ENCODE results near the gene LANCL1.

LANCL1 gene

GRCh38 chr2:210476194-210477128, at the start of gene LANCL1:
Gene LANCL1 (minus strand): TSS chr2:210476759. CDS start chr2:210476396, 363 bp downstream.
- peaks cover 11% of the 10 kb centered on the region for H3K36me3 Mint-ChIP-seq (ENCODE audit: low read depth)
- no peaks in the 10 kb centered on the region for H3K27me3 Mint-ChIP-seq (ENCODE audit: low read depth)
- H3K27ac Mint-ChIP-seq: peak within 1 kb of the TSS; percentile 97
- H3K9me3 Mint-ChIP-seq: no peaks in the 10 kb centered on the region
- H3K4me1 Mint-ChIP-seq (ENCODE audit: low read depth): peaks cover 35% of the 10 kb centered on the region
- H3K4me3 Mint-ChIP-seq: peak within 1 kb of the TSS; percentile 97

GRCh38 chr2:210524533-210524932, 48.0 kb upstream of the LANCL1 start:
- H3K9me3 Mint-ChIP-seq: no peaks in the 10 kb centered on the region
- no peak overlapping the region for H3K4me3 Mint-ChIP-seq
- H3K4me1 Mint-ChIP-seq (ENCODE audit: low read depth): peaks cover 1% of the 10 kb centered on the region
- no peak overlapping the region for H3K27ac Mint-ChIP-seq
- no peaks in the 10 kb centered on the region for H3K36me3 Mint-ChIP-seq (ENCODE audit: low read depth)
- no peaks in the 10 kb centered on the region for H3K27me3 Mint-ChIP-seq (ENCODE audit: low read depth)

DNA sequence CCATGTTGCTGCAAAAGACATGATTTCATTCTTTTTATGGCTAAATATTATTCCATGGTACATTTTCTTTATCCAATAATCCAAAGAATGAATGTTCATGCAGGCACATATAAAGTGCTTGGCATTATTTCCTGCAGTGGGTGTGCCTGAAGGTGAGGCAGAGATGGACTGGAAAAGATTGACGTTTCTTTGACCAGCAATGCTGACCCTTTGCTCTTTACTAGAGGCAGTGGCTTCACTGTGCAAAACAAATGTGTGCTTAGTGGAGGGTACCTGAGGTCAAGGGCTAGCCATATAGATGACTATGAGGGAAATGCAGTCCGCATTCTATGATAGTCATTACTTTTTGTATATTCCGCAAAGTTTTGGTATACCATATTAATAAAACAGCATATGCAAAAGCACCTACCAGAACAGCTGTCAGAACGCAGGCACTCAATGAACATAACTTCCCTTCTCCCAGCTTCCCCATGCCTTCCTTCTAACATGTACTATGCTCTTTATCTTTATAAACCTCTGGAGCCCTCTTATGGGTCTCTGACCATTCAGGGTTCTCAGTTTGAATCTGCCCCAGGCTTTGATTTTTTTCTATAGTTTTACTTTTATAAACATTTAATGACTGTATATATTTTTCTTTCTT, 47.2 kb upstream of the LANCL1 start:
- peaks cover 3% of the 10 kb centered on the region for H3K4me1 Mint-ChIP-seq (ENCODE audit: low read depth)
- no peaks in the 10 kb centered on the region for H3K9me3 Mint-ChIP-seq
- no peak overlapping the region for H3K4me3 Mint-ChIP-seq
- H3K27ac Mint-ChIP-seq: no peak overlapping the region
- no peaks in the 10 kb centered on the region for H3K36me3 Mint-ChIP-seq (ENCODE audit: low read depth)
- no peaks in the 10 kb centered on the region for H3K27me3 Mint-ChIP-seq (ENCODE audit: low read depth)

DNA sequence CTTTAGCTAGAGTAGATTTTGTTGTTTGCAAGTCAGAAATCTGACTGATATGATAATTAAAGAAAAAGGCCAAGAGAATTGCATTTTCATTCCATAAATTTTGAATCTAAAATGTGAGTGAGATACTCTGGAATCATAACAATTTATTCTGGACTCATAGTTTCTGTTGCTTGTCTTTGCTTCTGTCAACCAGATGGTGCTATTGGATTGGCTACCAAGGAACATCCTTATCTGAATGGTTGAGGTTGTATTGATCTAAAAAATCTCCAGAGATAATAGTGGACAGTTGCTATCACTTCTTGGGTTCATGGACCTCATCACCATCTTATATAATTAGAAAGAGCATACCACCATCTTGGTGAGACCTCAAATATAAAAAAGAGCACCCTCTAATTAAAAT, 45.8 kb upstream of the LANCL1 start:
- no peaks in the 10 kb centered on the region for H3K27me3 Mint-ChIP-seq (ENCODE audit: low read depth)
- H3K4me1 Mint-ChIP-seq (ENCODE audit: low read depth): peaks cover 3% of the 10 kb centered on the region

GRCh38 chr2:210519594-210519993, 43.0 kb upstream of the LANCL1 start:
- no peaks in the 10 kb centered on the region for H3K9me3 Mint-ChIP-seq
- no peak overlapping the region for H3K4me3 Mint-ChIP-seq
- peaks cover 3% of the 10 kb centered on the region for H3K4me1 Mint-ChIP-seq (ENCODE audit: low read depth)
- no peaks in the 10 kb centered on the region for H3K27me3 Mint-ChIP-seq (ENCODE audit: low read depth)
- H3K36me3 Mint-ChIP-seq (ENCODE audit: low read depth): no peaks in the 10 kb centered on the region
- H3K27ac Mint-ChIP-seq: no peak overlapping the region

More for the DNA sequence above, 45.8 kb upstream of the LANCL1 start:
- Mint-ChIP-seq H3K36me3 (ENCODE audit: low read depth) (no peaks in the 10 kb centered on the region), H3K4me3 (no peak overlapping the region), H3K9me3 (no peaks in the 10 kb centered on the region), H3K27ac (no peak overlapping the region)

GRCh38 chr2:210517264-210517663, 40.7 kb upstream of the LANCL1 start:
- Mint-ChIP-seq H3K36me3 (ENCODE audit: low read depth) (no peaks in the 10 kb centered on the region), H3K4me3 (no peak overlapping the region), H3K4me1 (ENCODE audit: low read depth) (peaks cover 3% of the 10 kb centered on the region), H3K27ac (no peak overlapping the region), H3K9me3 (no peaks in the 10 kb centered on the region), H3K27me3 (ENCODE audit: low read depth) (peaks cover 5% of the 10 kb centered on the region)

DNA sequence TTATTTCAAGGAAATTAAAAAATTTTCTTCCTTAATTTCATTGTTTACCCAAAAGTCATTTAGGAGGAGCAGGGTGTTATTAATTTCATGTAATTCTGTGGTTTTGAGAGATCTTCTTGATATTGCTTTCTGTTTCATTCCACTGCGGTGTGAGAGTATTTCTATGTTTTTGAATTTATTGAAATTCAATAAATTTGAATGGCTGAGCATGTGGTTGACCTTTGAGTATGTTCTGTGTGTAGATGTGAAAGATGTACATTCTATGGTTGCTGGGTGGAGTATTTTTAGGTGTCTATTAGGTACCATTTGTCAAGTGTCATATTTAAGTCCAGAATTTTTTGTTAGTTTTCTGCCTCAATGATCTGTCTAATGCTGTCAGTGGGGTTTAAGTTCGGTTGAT, 39.4 kb upstream of the LANCL1 start:
- H3K9me3 Mint-ChIP-seq: no peaks in the 10 kb centered on the region
- H3K4me1 Mint-ChIP-seq (ENCODE audit: low read depth): peaks cover 3% of the 10 kb centered on the region
- H3K36me3 Mint-ChIP-seq (ENCODE audit: low read depth): no peaks in the 10 kb centered on the region
- no peak overlapping the region for H3K4me3 Mint-ChIP-seq
- H3K27me3 Mint-ChIP-seq (ENCODE audit: low read depth): peaks cover 5% of the 10 kb centered on the region
- no peak overlapping the region for H3K27ac Mint-ChIP-seq

DNA sequence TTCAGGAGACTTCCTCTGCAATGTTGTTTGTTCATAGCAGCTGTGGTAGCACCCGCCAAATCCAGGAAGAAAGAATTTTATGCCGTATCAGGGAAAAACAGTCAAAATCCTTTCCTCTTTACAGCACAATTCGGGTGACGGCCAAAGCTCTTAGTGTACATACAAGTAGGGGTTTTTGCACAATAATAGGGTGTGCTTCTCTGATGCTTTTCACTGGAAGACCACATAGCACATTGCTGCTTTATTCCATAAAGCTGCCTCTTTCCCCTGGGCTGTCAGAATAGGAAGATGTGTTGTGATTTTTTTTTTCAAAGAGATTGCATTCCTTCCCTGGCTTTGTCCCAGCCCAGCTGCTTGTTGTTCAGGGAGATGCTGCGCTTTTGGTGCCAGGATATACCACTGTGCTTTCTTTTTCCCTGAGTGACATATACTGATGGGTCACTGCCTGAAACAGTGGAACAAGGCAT, 27.2 kb upstream of the LANCL1 start:
- peaks cover 2% of the 10 kb centered on the region for H3K4me1 Mint-ChIP-seq (ENCODE audit: low read depth)
- H3K36me3 Mint-ChIP-seq (ENCODE audit: low read depth): no peaks in the 10 kb centered on the region
- H3K27ac Mint-ChIP-seq: no peak overlapping the region
- peaks cover 3% of the 10 kb centered on the region for H3K27me3 Mint-ChIP-seq (ENCODE audit: low read depth)
- H3K4me3 Mint-ChIP-seq: no peak overlapping the region
- H3K9me3 Mint-ChIP-seq: no peaks in the 10 kb centered on the region

- H3K4me3 Mint-ChIP-seq: no peak overlapping the region
- peaks cover 3% of the 10 kb centered on the region for H3K27me3 Mint-ChIP-seq (ENCODE audit: low read depth)
- H3K9me3 Mint-ChIP-seq: no peaks in the 10 kb centered on the region
Observed at GRCh38 chr2:210503001-210503623, 26.6 kb upstream of the LANCL1 start.

DNA sequence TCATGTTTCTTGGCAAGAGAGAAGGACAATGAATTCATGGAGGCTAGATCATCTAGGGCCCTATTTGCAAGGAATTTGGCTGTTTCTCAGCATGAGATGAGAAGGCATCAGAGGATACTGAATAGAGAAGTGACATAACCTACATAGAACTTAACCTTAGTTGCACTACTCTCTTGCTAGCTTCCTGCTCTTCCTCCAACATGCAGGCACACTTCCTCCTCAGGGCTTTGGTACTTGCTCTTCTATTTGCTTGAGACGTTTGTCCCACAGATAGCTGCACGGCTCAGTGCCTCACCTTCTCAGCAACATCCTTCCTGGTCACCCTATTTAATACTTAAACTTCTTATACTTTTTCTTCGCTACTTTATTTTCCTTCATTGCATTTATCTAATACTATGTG, 20.0 kb upstream of the LANCL1 start:
- Mint-ChIP-seq H3K27ac (no peak overlapping the region), H3K4me3 (no peak overlapping the region), H3K4me1 (ENCODE audit: low read depth) (no peaks in the 10 kb centered on the region), H3K27me3 (ENCODE audit: low read depth) (no peaks in the 10 kb centered on the region), H3K9me3 (no peaks in the 10 kb centered on the region), H3K36me3 (ENCODE audit: low read depth) (no peaks in the 10 kb centered on the region)

More at GRCh38 chr2:210503001-210503623, 26.6 kb upstream of the LANCL1 start:
- no peaks in the 10 kb centered on the region for H3K36me3 Mint-ChIP-seq (ENCODE audit: low read depth)
- H3K4me1 Mint-ChIP-seq (ENCODE audit: low read depth): peaks cover 2% of the 10 kb centered on the region
- no peak overlapping the region for H3K27ac Mint-ChIP-seq

- Mint-ChIP-seq H3K36me3 (ENCODE audit: low read depth) (no peaks in the 10 kb centered on the region), H3K4me1 (ENCODE audit: low read depth) (no peaks in the 10 kb centered on the region), H3K27ac (no peak overlapping the region), H3K9me3 (no peaks in the 10 kb centered on the region), H3K27me3 (ENCODE audit: low read depth) (no peaks in the 10 kb centered on the region), H3K4me3 (no peak overlapping the region)
Observed at GRCh38 chr2:210493528-210493927, 17.0 kb upstream of the LANCL1 start.

DNA sequence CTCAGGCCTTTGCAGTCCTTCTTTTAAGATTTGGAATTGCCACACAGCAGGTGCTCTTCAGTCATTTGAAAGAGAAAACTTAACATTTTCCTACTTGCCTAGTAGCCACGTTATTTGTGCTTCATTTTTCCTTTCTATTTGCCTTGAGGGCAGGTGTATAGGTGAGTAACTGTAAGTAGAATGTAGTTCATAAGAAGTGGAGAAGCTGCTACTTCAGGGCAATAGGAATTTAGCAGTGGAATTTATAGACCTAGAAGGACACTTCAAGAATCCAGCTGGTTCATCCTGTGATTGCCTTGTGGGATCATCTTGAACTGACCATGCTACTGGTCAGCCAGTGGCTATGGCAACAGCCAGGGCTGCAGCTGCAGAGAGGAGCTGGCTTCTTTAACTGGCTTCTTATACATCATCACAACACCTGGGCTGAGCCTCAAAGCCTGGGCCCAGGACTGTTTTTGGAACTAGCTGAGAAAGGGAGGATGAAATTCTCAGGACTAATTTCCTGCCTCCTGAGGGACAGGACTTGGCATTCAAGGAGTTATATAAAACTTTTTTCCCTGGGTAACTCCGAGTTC, 5.1 kb upstream of the LANCL1 start:
- no peak overlapping the region for H3K4me3 Mint-ChIP-seq
- H3K27ac Mint-ChIP-seq: no peak overlapping the region
- peaks cover 16% of the 10 kb centered on the region for H3K9me3 Mint-ChIP-seq
- peaks cover 22% of the 10 kb centered on the region for H3K4me1 Mint-ChIP-seq (ENCODE audit: low read depth)
- H3K36me3 Mint-ChIP-seq (ENCODE audit: low read depth): peaks cover 3% of the 10 kb centered on the region
- H3K27me3 Mint-ChIP-seq (ENCODE audit: low read depth): peaks cover 4% of the 10 kb centered on the region

DNA sequence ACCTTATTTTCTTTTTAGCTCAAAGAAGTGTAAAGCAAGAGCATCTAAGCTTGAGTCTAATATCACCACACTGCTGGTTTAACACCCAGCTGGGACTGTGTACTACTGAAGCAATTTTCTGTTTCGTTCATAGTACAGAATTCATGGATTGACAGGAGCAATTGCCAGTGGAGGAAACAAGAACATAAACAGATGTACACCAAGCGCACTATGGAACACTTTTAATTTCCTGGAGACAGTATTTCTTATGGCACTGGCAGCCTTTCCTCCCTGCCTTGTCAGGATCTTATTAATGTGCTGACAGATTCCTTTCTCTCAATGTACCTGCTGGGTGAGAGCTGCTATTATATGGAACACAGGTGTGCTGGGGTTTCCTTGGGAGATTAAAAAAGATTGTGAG, 4.2 kb upstream of the LANCL1 start:
- H3K27me3 Mint-ChIP-seq (ENCODE audit: low read depth): peaks cover 4% of the 10 kb centered on the region
- no peak overlapping the region for H3K4me3 Mint-ChIP-seq
- peaks cover 3% of the 10 kb centered on the region for H3K36me3 Mint-ChIP-seq (ENCODE audit: low read depth)
- no peak overlapping the region for H3K27ac Mint-ChIP-seq
- peaks cover 22% of the 10 kb centered on the region for H3K4me1 Mint-ChIP-seq (ENCODE audit: low read depth)
- H3K9me3 Mint-ChIP-seq: peaks cover 16% of the 10 kb centered on the region

- Mint-ChIP-seq H3K36me3 (ENCODE audit: low read depth) (peaks cover 3% of the 10 kb centered on the region), H3K27me3 (ENCODE audit: low read depth) (peaks cover 4% of the 10 kb centered on the region), H3K9me3 (peaks cover 16% of the 10 kb centered on the region), H3K27ac (no peak overlapping the region), H3K4me3 (no peak overlapping the region), H3K4me1 (ENCODE audit: low read depth) (peaks cover 27% of the 10 kb centered on the region)
Observed at GRCh38 chr2:210480079-210480478, 3.5 kb upstream of the LANCL1 start.

Data from T-helper 1 cell treated with Interleukin-12 subunit alpha and Interleukin-12 subunit beta and Interleukin-4 antibody, amounts not matched to agents 30 μg/mL and 1 μg/mL, for 36 hours (primary cell).